GM21447 (cell line): ENCODE measurements around the gene SRP54.
"Not testable (repeated sequence)": the region's sequence is repeated elsewhere in the genome, so short reads cannot be mapped to it uniquely, and the experiment has no call there.

ENCODE experiments used
- ATAC-seq: cut with Tn5 transposase; IDR thresholded peaks from one replicate; pipeline ENCODE4 v1.9.1; 2021; ENCODE audit not compliant: unreplicated experiment

Gene SRP54

GRCh38 chr14:34983148-34983760 is 462 bp downstream of the SRP54 start:
- peak; percentile 20 for ATAC-seq

- no peak for ATAC-seq
Measured at GRCh38 chr14:34983786-34984185, 994 bp downstream of the SRP54 start.

GRCh38 chr14:34985740-34986139 is 2.9 kb downstream of the SRP54 start:
- ATAC-seq, result no peak

GRCh38 chr14:34987180-34987579 is 4.4 kb downstream of the SRP54 start:
- ATAC-seq, result no peak

- no peak for ATAC-seq
Measured at GRCh38 chr14:34989762-34990161, 7.0 kb downstream of the SRP54 start.

GRCh38 chr14:34993426-34993825 is 10.6 kb downstream of the SRP54 start:
- ATAC-seq, result no peak

GRCh38 chr14:34994668-34995067 is 11.9 kb downstream of the SRP54 start:
- ATAC-seq, result no peak

- no peak for ATAC-seq
Measured at GRCh38 chr14:34997762-34998161, 15.0 kb downstream of the SRP54 start.

- ATAC-seq, result no peak
Measured at GRCh38 chr14:34999500-34999899, 16.7 kb downstream of the SRP54 start.

GRCh38 chr14:35001621-35002020 is 18.8 kb downstream of the SRP54 start:
- no peak for ATAC-seq

- ATAC-seq, result no peak
Measured at GRCh38 chr14:35004839-35005238, 22.0 kb downstream of the SRP54 start.

GRCh38 chr14:35016568-35016967 is 33.8 kb downstream of the SRP54 start:
- ATAC-seq, result no peak

GRCh38 chr14:35020713-35021112 is 37.9 kb downstream of the SRP54 start:
- no peak for ATAC-seq

- ATAC-seq, result no peak
Measured at GRCh38 chr14:35028435-35028834, 45.6 kb downstream of the SRP54 start.

GRCh38 chr14:35032562-35032961 is 49.8 kb downstream of the SRP54 start:
- ATAC-seq, result no peak

- ATAC-seq, result no peak
Measured at GRCh38 chr14:35034440-35034833, 51.6 kb downstream of the SRP54 start.

GRCh38 chr14:35034944-35035554 is 52.3 kb downstream of the SRP54 start:
- ATAC-seq, result not testable (repeated sequence)

GRCh38 chr14:35038312-35038711 is 55.5 kb downstream of the SRP54 start:
- not testable (repeated sequence) for ATAC-seq

GRCh38 chr14:35042632-35043031 is 59.8 kb downstream of the SRP54 start:
- no peak for ATAC-seq

- no peak for ATAC-seq
Measured at GRCh38 chr14:35043046-35043445, 60.3 kb downstream of the SRP54 start.

- no peak for ATAC-seq
Measured at GRCh38 chr14:35044939-35045797, 62.4 kb downstream of the SRP54 start.

GRCh38 chr14:35045798-35046047 is 62.9 kb downstream of the SRP54 start:
- no peak for ATAC-seq
